Skeletal muscle cell (primary cell): ENCODE measurements around the gene KRTAP9-6.
"Not testable (repeated sequence)": the region's sequence is repeated elsewhere in the genome, so short reads cannot be mapped to it uniquely, and the experiment has no call there.

Experiments
- DNase-seq: peaks from one replicate; pipeline ENCODE4 v3.0.0-alpha.2; 2010; ENCODE audit warnings: low read depth
- H3K4me3 ChIP-seq: 2 replicates; pipeline ENCODE4 v1.5.1; 2011; ENCODE audit warnings: low read depth, mild to moderate bottlenecking, control low read depth, low read length, moderate library complexity

KRTAP9-6 gene

GRCh38 chr17:41265078-41265477 is at the start of gene KRTAP9-6:
KRTAP9-6 (plus strand) TSS chr17:41265378; CDS start chr17:41265378, 0 bp downstream.
- H3K4me3 ChIP-seq: no peak within 1 kb of the TSS
- DNase-seq: no peak

- no peak overlapping the region for H3K4me3 ChIP-seq
- no peak for DNase-seq
These were observed 49.5 kb upstream of the KRTAP9-6 start for GRCh38 chr17:41215681-41216080.

- no peak overlapping the region for H3K4me3 ChIP-seq
- no peak for DNase-seq
These were observed 41.4 kb upstream of the KRTAP9-6 start for GRCh38 chr17:41223821-41224220.

GRCh38 chr17:41226051-41226450 is 39.1 kb upstream of the KRTAP9-6 start:
- H3K4me3 ChIP-seq: no peak overlapping the region
- DNase-seq: no peak

- H3K4me3 ChIP-seq, DNase-seq: not testable (repeated sequence)
These were observed 38.5 kb upstream of the KRTAP9-6 start, which contains the start of gene KRTAP9-2 for GRCh38 chr17:41226598-41227095. KRTAP9-2 (plus strand) TSS chr17:41226648; CDS start chr17:41226655, 7 bp downstream.

- no peak overlapping the region for H3K4me3 ChIP-seq
- no peak for DNase-seq
These were observed 35.1 kb upstream of the KRTAP9-6 start for GRCh38 chr17:41230094-41230493.

- H3K4me3 ChIP-seq: no peak overlapping the region
- DNase-seq: no peak
These were observed 33.4 kb upstream of the KRTAP9-6 start for GRCh38 chr17:41231731-41232130.

GRCh38 chr17:41232399-41233105 is 32.6 kb upstream of the KRTAP9-6 start, which contains the start of gene KRTAP9-3:
KRTAP9-3 (plus strand) TSS chr17:41232449; CDS start chr17:41232502, 53 bp downstream.
- DNase-seq, H3K4me3 ChIP-seq: not testable (repeated sequence)

- DNase-seq, H3K4me3 ChIP-seq: not testable (repeated sequence)
These were observed 28.1 kb upstream of the KRTAP9-6 start for GRCh38 chr17:41237116-41237515.

- not testable (repeated sequence) for DNase-seq
These were observed 27.2 kb upstream of the KRTAP9-6 start, which contains the start of gene KRTAP9-8 for GRCh38 chr17:41237949-41238437. KRTAP9-8 (plus strand) TSS chr17:41237999; CDS start chr17:41238052, 53 bp downstream.

GRCh38 chr17:41246995-41247787 is 18.0 kb upstream of the KRTAP9-6 start:
- DNase-seq, H3K4me3 ChIP-seq: not testable (repeated sequence)

More at GRCh38 chr17:41237949-41238437, 27.2 kb upstream of the KRTAP9-6 start, which contains the start of gene KRTAP9-8:
- not testable (repeated sequence) for H3K4me3 ChIP-seq

- not testable (repeated sequence) for DNase-seq, H3K4me3 ChIP-seq
These were observed 15.4 kb upstream of the KRTAP9-6 start, which contains the start of gene KRTAP9-4 for GRCh38 chr17:41249637-41250240. KRTAP9-4 (plus strand) TSS chr17:41249687; CDS start chr17:41249721, 34 bp downstream.

- no peak for DNase-seq
- no peak overlapping the region for H3K4me3 ChIP-seq
These were observed 13.9 kb upstream of the KRTAP9-6 start for GRCh38 chr17:41251261-41251660.

GRCh38 chr17:41254861-41255260 is 10.3 kb upstream of the KRTAP9-6 start:
- no peak overlapping the region for H3K4me3 ChIP-seq
- DNase-seq: no peak

- not testable (repeated sequence) for H3K4me3 ChIP-seq, DNase-seq
These were observed 9.5 kb upstream of the KRTAP9-6 start, which contains the start of gene KRTAP9-9 for GRCh38 chr17:41255381-41256290. KRTAP9-9 (plus strand) TSS chr17:41255384.

GRCh38 chr17:41256291-41256685 is 8.9 kb upstream of the KRTAP9-6 start:
- H3K4me3 ChIP-seq: no peak overlapping the region
- DNase-seq: no peak

- no peak overlapping the region for H3K4me3 ChIP-seq
These were observed 6.8 kb upstream of the KRTAP9-6 start for GRCh38 chr17:41258406-41258805.

GRCh38 chr17:41263212-41263611 is 2.0 kb upstream of the KRTAP9-6 start:
- H3K4me3 ChIP-seq: no peak overlapping the region
- DNase-seq: no peak

More at GRCh38 chr17:41258406-41258805, 6.8 kb upstream of the KRTAP9-6 start:
- no peak for DNase-seq
